Activated T-cell treated with anti-CD3 and anti-CD28 coated beads, Interleukin-2, amount 50 U/mL, for 48 hours (primary cell): ENCODE results near the gene PPM1L.
"Not testable (repeated sequence)": the region's sequence is repeated elsewhere in the genome, so short reads cannot be mapped to it uniquely, and the experiment has no call there.

Experiments used
- DNase-seq, 2 experiments: peaks; one replicate each; pipeline ENCODE4 v3.0.0-alpha.2; 2020

PPM1L gene

GRCh38 chr3:160755776-160756304 lies at the start of gene PPM1L:
Gene PPM1L (plus strand): TSS chr3:160756231.
- DNase-seq = no peak

GRCh38 chr3:160707187-160707794 lies 48.7 kb upstream of the PPM1L start:
- DNase-seq = no peak

- no peak for DNase-seq
These were observed 46.4 kb upstream of the PPM1L start for GRCh38 chr3:160709477-160710182.

- DNase-seq = not testable (repeated sequence)
These were observed 42.9 kb upstream of the PPM1L start for GRCh38 chr3:160713144-160713543.

- no peak for DNase-seq
These were observed 36.3 kb upstream of the PPM1L start for GRCh38 chr3:160719710-160720109.

- DNase-seq = no peak
These were observed 35.8 kb upstream of the PPM1L start for GRCh38 chr3:160720123-160720746.

- no peak for DNase-seq
These were observed 33.7 kb upstream of the PPM1L start for GRCh38 chr3:160722331-160722730.

- DNase-seq = no peak
These were observed 30.7 kb upstream of the PPM1L start for GRCh38 chr3:160725338-160725737.

GRCh38 chr3:160735826-160736225 lies 20.2 kb upstream of the PPM1L start:
- no peak for DNase-seq

DNA sequence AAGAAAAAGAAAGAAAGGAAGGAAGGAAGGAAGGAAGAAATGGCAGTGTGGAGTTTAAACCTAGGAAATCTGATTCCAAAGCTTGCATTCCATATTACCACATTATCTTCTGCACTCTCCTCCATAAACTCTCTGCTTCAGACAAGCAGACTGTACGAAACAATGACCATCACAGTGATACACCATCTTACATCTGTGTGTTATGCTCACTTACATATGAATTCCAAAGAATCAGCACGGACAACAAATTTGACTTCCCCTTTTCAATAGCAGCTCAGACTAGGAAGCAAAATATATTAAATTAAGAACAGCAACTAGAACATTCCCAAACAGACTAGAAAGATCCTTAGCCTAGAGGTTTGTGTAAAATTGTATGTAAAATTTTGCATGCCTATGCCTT lies 18.0 kb upstream of the PPM1L start:
- no peak for DNase-seq

DNA sequence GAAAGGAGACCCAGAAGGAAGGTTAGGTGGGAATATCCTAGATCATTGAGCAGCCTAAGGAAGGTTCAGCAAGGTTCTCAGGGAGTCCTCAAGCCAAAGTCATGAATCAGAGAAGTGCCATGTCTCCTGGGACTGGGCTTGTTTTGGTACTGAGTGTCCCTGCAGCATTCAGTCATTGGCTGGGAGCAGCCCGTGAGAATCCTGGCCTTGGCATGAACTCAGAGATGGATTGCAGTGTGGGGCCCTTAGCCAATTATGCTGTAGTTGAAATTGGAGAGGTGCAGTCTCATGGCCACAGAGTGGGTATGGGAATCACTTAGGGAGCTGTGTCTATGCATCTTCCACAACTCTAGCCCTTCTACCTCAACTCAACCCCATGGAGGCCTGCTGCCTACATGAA lies 17.0 kb upstream of the PPM1L start:
- DNase-seq = no peak

GRCh38 chr3:160746976-160747375 lies 9.1 kb upstream of the PPM1L start:
- DNase-seq = no peak

DNA sequence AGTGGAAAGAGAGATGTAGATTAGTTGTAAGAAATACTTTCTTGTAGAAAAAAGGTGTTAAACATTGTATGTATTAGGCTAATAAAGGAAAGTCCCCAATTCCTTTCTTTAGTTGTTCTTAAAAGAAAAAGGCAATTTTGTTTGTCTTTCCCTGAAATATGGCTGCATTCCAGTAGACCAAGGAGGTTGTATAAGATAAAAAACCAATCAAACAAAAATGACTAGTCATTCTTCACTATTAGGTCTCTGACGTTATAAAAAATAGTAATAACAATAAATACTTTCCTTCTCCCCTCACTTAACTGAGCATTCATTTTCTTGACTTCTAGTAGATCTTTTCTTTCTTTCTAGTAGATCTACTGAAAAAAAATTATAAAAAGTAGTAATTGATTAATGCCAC lies 8.6 kb upstream of the PPM1L start:
- DNase-seq = no peak

GRCh38 chr3:160748231-160748630 lies 7.8 kb upstream of the PPM1L start:
- no peak for DNase-seq

DNA sequence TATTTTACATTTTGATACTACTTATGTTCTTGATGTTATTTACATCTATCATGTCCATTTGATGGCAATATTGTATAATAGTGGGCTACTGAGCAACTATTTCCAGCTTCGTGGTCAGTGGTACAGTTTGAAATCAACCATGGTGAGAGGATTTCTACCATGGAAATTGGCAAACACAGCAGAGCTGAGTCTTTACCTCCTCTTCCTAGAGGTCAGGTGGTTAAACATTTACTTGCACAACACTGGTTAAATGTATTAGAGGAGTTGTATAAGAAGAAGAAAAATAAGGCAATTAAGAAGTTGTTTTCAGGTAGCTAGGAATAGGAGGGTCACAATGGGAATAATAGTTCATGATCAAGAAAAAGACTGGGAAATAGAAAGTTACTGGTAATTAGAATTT lies 7.2 kb upstream of the PPM1L start:
- no peak for DNase-seq

DNA sequence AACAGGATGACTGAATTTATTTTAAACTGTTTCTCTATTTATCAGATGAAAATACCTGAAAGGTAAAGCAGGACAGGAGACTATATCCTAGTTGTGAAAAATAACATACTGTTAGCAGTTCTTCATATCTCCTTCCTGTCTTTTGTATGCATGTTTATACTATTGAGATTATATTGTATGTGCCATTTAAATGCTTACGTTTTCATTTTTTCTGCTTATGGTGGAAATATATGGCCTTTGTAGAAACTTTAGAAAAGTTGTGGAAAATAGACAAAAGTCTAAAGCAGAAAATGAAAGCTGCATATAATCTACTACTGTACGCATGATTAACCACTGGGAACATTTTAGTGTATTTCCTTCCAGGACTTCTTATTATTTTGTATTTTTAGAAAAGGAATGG lies 2.1 kb upstream of the PPM1L start:
- no peak for DNase-seq

- peak in 1 of 2 experiments; percentile 54 for DNase-seq
These were observed 1.6 kb upstream of the PPM1L start for GRCh38 chr3:160754371-160754854.

DNA sequence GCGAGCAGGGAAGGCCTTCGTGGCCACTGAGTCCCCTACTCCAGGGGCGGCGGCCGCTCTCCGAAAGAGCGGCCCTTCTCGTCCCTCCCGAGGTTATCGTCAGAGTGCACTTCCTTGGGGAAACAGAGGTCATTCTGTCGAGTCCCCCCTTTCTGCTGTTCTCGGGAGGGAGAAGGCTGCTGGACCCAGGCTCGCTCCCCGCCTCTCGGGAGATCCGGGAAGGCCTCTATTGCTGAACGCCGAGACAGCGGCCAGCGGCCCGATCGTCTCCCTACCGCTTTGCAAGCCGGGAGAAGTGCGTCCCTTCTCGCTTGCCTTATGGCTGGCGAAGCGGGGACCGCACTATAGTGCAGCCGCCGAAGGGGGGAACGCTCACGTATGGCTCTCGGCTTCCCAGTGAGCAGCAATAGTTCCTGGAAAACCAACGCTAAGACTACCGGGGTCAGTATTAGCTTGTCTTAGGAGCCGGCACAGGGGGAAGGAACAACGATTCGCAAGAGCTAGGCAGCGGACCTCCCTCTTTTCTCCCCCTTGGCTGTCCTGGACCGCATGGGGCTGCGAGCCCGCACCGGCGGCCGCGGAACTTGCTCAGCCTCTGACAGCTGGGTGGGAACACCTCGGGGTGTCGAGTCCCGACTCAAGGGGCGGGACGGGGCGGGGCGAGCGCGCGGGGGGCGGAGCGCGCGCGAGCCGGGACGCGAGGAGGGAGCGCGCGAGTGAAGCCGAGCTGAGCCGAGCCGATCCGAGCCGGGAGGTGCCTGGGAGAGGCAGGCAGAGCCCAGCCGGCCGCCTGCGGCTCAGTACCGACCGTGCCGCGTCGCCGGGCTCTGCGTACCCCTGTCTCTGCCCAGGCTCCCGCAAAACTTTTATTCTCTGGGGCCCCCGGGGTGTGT lies 930 bp upstream of the PPM1L start:
- peak; percentile 95 for DNase-seq

DNA sequence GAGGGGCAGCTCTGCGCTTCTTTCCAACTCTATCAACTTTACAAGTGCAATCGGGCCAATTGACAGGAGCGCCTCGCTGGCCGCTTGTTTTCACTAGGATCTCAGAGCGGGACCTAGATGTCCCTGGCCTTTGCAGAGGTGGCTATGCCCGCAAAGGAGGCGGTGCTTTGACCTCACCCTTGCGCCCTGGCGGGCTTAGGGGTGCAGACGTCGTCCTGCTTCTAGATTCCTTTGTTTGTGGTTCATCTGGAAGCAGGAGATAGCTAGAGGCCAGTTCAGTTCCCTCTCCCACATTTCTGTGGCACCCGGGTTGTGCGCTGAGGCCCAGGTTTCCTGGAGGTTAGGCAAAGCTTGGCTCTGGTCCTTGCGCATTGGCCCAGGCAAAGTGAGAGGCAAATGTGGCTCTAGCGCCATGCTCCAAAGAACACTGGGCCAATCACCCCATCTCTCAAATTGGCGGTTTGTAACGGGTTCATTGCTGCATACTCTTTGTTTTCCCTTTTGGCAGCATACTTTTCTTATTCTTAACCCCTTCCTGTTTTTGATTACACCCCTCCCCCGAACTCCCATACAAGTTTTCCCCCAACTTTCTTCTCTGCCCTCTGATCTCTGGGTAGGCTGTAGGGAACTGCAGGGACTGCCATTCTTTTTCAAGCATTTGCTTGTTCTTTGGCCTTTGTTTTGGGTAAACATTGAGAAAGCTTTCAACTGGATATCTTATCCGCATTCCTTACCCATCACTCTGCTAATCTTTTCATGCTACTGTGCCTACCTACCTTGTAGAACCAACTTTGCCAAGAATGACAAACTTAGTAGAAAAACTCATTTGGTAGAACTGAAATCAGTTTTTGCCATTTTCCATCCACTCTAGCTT lies 1.4 kb downstream of the PPM1L start:
- peak in 1 of 2 experiments; percentile 25 for DNase-seq

DNA sequence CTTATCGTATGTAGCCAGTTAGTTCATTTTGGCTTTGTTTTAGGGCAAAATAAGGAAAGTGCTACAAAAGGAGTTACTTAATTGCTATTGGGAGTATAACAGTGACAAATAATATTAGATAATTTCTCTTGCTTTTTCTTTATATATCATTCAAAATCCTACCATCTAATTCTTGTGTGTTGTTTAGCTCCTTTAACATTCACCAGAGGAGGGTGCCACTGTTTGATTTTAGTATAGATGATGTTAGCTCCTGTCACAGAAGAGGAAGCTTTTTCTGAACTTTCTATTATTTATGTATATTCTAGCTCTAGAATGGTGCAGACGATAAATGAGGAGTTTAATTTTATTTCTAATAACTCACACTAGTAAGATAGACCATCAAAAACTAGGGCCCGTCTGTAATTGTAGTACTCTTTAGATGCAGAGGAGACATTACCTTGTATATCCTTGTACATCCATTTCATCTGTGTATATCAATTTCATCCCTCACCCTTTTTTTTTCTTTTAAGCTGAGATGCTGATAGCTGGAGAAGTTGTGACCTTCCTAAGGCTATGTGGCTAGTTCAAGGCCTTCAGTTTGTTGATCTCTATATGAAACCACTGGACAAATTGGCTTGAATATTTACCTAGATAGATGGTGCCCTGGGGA lies 3.0 kb downstream of the PPM1L start:
- DNase-seq = no peak

DNA sequence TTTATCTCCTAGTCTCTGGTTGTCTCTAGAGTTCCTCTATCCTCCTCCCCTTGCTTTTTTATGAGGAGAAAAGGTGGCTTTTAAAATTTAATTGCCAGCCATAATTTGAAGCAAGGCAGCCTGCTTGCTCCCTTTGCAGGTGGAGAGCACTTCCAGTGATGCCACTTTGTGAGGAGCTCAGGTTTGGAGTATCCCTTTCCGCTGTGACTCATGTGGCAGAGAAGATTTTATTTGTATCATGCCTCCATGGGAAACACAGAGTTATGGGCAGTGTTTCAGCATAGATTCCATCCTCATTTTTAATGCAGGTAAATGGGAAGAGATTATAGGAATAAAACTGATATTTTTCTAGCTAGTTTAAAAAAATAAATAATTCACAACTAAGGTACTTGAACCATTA lies 7.0 kb downstream of the PPM1L start:
- no peak for DNase-seq
